HT1080 (cell line): ENCODE results near the gene TUT7. TPM values are rescaled to one million over a fixed set of nuclear protein-coding genes. Genes with fewer than 3 reads are reported as not detected.

Experiments used
- DNase-seq: peaks from one replicate; pipeline ENCODE4 v3.0.0-alpha.2; 2015; ENCODE audit warnings: low read depth
- small RNA-seq: library from RNA; depleted of rRNA; stranded (forward); fragments of <200 nt; gene quantifications from one replicate; pipeline ENCODE3, GENCODE V24; 2014
- total RNA-seq: library from RNA; depleted of rRNA; stranded (reverse); fragments of >200 nt; shearing (Covaris generic); gene quantifications from 2 replicates; pipeline ENCODE4 v1.2.3, GENCODE V29; 2014; rRNA removed

Gene TUT7
- total RNA-seq, 1 experiment from 2014 or later = 12.8 TPM

DNA sequence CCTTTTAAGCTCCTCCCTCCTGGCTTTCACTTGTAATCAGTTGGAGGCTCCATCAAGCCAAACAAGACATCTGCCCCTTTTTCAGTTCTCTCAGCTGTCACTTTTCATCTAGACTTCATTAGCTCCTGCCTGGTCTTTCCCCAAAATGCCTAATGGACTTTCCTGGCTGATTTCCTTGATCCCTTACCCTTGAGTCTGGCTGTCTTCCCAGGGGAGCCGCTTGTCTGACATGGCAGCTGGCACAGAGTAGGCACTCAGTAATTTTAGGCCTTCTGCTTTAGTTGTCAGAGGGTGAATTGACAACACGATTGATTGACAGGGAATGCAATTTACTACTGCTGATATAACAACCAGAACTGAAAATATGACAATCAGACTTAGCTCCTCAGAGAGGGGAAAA lies 96.8 kb downstream of the TUT7 start:
- DNase-seq = no peak

DNA sequence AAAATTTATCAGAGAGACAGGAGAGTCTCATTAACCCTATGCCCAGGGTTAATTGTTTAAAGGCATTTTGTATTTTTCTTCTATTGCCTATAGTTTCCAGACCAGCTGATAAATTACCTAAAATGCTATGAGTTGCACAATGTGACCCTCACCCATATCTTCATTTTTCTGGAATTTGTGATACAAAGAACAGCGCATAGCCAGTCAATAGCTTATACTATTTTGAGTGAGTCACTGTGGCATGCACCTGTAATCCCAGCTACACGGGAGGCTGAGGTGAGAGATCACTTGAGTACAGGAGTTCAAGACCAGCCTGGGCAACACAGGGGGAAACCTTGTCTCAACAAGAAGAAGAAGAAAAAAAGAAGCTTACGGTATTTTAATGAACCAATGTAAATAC lies 97.6 kb downstream of the TUT7 start:
- no peak for DNase-seq

DNA sequence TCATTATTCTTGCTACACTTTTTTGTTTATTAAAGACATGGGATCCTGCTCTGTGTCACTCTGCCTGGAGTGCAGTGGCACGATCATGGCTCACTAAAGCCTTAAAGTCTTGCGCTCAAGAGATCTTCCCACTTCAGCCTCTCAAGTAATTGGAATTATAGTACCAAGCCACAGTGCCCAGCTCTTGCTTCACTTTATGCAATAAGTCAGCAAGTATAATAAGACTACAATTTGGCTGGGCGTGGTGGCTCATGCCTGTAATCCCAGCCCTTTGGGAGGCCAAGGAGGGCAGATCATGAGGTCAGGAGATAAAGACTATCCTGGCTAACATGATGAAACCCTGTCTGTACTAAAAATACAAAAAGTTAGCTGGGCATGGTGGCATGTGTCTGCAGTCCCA lies 100.6 kb downstream of the TUT7 start:
- no peak for DNase-seq

DNA sequence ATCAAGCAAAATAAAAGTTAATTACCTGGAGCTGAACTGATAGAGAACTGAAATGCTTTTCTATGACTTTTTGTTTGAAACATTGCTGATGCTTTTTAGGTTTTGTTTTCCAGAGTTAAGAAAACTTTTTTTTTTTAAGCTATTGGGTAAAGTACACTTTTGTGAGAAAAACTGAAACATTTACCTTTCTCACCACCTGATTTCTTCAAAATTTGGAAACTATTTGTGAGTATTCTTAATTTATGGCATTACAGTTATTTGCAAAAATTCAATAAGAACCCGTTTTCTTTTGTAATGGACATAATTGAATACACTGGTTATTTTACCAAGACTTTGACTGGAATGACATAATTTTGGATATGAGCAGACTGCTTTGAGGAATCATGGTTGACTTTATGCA lies 101.3 kb downstream of the TUT7 start:
- DNase-seq = no peak

DNA sequence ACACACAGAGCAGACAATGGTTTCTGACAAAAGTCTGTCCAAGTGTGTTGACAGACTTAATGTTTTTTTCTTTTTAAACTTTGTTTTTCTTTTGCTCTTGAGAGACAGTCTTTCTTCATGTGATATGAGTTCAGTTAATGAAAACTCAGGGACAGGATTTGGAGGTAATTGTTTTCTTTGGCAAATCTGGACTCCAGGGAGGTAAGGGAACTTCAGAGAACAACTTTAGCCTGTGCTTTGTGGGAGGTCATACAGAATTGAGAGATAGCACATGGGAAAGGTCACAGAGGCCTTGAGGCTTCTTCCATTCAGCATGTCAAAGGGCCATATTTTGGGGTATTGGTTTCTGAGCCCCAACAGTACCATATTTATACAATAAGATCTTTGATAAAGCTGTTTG lies 104.1 kb downstream of the TUT7 start:
- no peak for DNase-seq

DNA sequence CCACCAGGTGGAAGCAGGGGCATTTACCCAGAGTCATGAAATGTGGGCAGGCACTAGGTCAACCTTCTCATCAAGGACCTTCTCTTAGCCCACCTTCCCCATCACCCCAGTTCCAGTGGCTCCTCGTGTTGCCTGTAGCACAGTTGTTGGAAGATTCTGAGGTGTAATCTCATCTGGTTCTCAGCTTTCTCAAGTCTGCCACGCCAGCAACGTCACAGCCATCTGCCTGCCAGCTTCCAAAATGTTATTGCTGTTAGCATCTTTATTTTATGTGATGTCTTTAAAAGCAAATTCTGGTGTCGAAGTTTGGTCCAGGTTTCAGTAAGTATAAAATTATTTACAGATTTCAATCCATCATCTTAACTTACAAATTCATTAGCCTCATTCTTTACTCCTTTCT lies 105.5 kb downstream of the TUT7 start:
- no peak for DNase-seq

DNA sequence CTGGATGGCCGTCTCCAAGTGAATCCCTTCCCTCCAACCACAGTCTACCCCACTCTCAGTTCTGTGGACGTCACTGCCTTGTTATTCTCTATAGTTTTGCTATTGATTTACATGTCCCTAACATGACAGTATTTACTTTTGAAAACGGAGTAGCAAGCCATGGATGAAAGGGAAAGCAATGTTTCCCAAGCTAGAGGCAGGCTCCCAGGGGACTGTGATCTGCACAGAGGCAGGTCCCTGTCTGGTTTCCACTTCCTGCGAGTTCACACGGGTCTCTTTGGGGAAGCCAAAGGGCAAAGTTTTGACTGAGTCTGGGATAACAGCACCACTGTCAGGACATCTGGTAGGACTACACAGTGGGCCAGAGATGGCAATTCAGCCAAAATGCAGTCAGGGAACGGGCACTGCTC lies 107.5 kb downstream of the TUT7 start:
- no peak for DNase-seq

DNA sequence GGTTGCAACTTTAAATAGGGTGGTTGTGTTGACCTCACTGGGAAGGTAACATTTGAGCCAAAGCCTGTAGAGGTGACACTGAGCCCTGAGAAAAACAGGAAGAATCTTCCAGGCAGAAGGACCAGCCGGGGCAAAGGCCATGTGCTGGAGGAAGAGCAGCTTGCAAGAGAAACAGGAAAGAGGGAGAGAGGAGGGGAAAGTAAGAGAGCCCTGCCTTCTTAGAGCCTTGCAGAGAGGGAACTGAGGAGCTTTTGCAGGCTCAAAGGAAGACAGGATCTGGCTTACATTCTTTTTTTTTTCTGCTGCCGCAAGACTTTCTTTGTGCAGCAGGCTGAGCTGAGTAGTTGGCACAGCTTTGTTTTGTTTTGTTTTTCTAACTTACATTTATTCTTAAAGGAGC lies 112.1 kb downstream of the TUT7 start:
- DNase-seq = no peak

DNA sequence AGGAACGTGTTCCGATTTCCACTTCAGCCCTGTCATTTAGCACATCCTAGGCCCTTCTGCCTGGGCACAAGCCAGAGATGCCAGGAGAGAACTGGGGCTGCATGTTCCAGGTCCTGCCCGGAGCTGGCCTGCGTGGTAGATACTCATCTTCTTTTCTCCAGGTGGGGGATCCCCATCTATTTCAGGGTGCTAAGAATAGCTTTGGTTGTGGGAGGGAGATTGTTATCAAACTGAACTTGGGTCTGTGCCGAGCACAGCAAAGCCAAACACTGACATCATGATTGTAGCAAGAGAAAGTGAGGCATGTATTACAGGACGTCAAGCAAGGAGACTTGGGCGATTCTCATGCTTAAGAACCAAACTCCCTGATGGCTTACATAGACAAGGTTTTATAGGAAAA lies 113.0 kb downstream of the TUT7 start:
- no peak for DNase-seq

DNA sequence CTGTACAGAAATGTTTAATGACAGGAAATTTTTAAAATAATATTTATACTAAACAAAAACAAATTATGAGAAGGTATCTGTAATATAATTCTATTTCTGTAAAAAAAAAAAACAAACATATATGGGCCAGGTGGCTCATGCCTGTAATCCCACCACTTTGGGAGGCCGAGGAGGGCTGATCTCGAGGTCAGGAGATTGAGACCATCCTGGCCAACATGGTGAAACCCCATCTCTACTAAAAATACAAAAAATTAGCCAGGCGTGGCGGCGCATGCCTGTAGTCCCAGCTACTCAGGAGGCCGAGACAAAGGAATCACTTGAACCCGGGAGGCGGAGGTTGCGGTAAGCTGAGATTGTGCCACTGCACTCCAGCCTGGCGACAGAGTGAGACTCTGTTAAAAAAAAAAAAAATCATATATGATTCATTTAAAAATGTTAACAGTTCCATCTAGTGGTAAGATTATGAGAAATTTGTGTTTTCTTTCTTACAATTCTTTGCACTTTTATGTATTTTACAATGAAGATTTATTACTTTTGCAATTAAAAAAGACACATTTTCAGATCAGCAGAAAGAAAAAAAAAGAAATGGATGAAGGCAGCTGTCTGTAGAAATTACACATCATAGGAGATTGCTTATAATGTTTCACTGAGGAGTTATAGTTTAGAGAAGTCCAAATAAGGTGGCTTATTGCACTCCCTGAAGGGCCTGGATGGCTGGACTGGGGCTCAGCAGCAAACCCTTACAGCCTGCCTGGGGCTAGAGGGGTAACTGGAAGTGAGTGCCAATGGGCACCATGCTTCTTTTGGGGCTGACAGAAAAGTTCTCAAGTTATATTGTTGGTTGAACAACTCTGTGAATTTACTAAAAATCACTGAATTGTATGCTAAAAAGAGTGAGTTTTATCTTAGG lies 115.1 kb downstream of the TUT7 start:
- DNase-seq = peak; percentile 29

Small RNA genes lying within 50 kb of the gene (small RNA-seq; reads per million reads assigned to genes)
- gene RN7SKP264 = not detected

Other genes starting within 250 kb of the TUT7 start
- gene C9orf153, start 94.8 kb downstream of the TUT7 start, total RNA-seq = 0.07 TPM in 1 of 2 replicates, not detected in the other
- 36.7 and 38.9 TPM in 2 replicates for gene ISCA1, start 71.9 kb downstream of the TUT7 start, total RNA-seq